ENCODE data around the gene PCDHB14. TPM values are rescaled to one million over a fixed set of nuclear protein-coding genes. Genes with fewer than 3 reads are reported as not detected.
"Not testable (repeated sequence)": the region's sequence is repeated elsewhere in the genome, so short reads cannot be mapped to it uniquely, and the experiment has no call there.

PCDHB14 gene
- total RNA-seq, 1 donor from 2014 or later = 0.23 TPM

GRCh38 chr5:141236516-141237313, 13.6 kb downstream of the PCDHB14 start:
- no peak overlapping the region for H3K4me3 ChIP-seq (ENCODE audit: low read depth, low read length)
- TF ChIP-seq CTCF (conservative IDR thresholded peaks at IDR 0.05; ENCODE audit: low read depth, low read length) = no peak
- no peak for DNase-seq (ENCODE audit: low read depth)

- DNase-seq (ENCODE audit: low read depth) = no peak
- H3K4me3 ChIP-seq (ENCODE audit: low read depth, low read length) = no peak overlapping the region
- no peak for TF ChIP-seq CTCF (conservative IDR thresholded peaks at IDR 0.05; ENCODE audit: low read depth, low read length)
Measured at GRCh38 chr5:141241496-141241895, 18.4 kb downstream of the PCDHB14 start.

- TF ChIP-seq CTCF (conservative IDR thresholded peaks at IDR 0.05; ENCODE audit: low read depth, low read length) = peak; percentile 23
- no peak for DNase-seq (ENCODE audit: low read depth)
- H3K4me3 ChIP-seq (ENCODE audit: low read depth, low read length) = peak within 1 kb of the TSS; percentile 18
Measured at GRCh38 chr5:141245250-141245717, 22.1 kb downstream of the PCDHB14 start, which contains the start of gene PCDHB15. PCDHB15 (plus strand) TSS chr5:141245395; CDS start chr5:141245579, 184 bp downstream.

- H3K4me3 ChIP-seq (ENCODE audit: low read depth, low read length); DNase-seq (ENCODE audit: low read depth): not testable (repeated sequence)
Measured at GRCh38 chr5:141246971-141247370, 23.8 kb downstream of the PCDHB14 start.

- not testable (repeated sequence) for H3K4me3 ChIP-seq (ENCODE audit: low read depth, low read length); DNase-seq (ENCODE audit: low read depth)
Measured at GRCh38 chr5:141247434-141247833, 24.3 kb downstream of the PCDHB14 start.

- DNase-seq (ENCODE audit: low read depth) = no peak
- H3K4me3 ChIP-seq (ENCODE audit: low read depth, low read length) = no peak overlapping the region
- no peak for TF ChIP-seq CTCF (conservative IDR thresholded peaks at IDR 0.05; ENCODE audit: low read depth, low read length)
Measured at GRCh38 chr5:141250576-141250975, 27.4 kb downstream of the PCDHB14 start.

- no peak for TF ChIP-seq CTCF (conservative IDR thresholded peaks at IDR 0.05; ENCODE audit: low read depth, low read length)
- no peak for DNase-seq (ENCODE audit: low read depth)
Measured at GRCh38 chr5:141258464-141258863, 35.3 kb downstream of the PCDHB14 start.

GRCh38 chr5:141258948-141259347, 35.8 kb downstream of the PCDHB14 start:
- TF ChIP-seq CTCF (conservative IDR thresholded peaks at IDR 0.05; ENCODE audit: low read depth, low read length) = no peak

More at GRCh38 chr5:141258464-141258863, 35.3 kb downstream of the PCDHB14 start:
- no peak overlapping the region for H3K4me3 ChIP-seq (ENCODE audit: low read depth, low read length)

More at GRCh38 chr5:141258948-141259347, 35.8 kb downstream of the PCDHB14 start:
- DNase-seq (ENCODE audit: low read depth) = no peak
- no peak overlapping the region for H3K4me3 ChIP-seq (ENCODE audit: low read depth, low read length)
